ENCODE data around the gene LRPPRC.

GRCh38 chr2:43872151-43872550 lies 123.6 kb downstream of the LRPPRC start:
- no peak for TF ChIP-seq USF2 (IDR thresholded peaks at IDR 0.05; ENCODE audit: borderline replicate concordance, low read depth, low read length)
- no peak for TF ChIP-seq POLR2AphosphoS5 (IDR thresholded peaks at IDR 0.05; ENCODE audit: low read depth, low read length)
- TF ChIP-seq CTCF (IDR thresholded peaks at IDR 0.05), result no peak
- no peak for TF ChIP-seq EZH2phosphoT487 (IDR thresholded peaks at IDR 0.05; ENCODE audit: borderline replicate concordance, low read depth)
- TF ChIP-seq TAF1 (IDR thresholded peaks at IDR 0.05; ENCODE audit: borderline replicate concordance, low read depth, low read length), result no peak
- no peak for TF ChIP-seq RCOR1 (IDR thresholded peaks at IDR 0.05; ENCODE audit: low read length)
- no peak for TF ChIP-seq NFIC (IDR thresholded peaks at IDR 0.05; ENCODE audit: borderline replicate concordance)
- TF ChIP-seq GABPA (IDR thresholded peaks at IDR 0.05; ENCODE audit: low read depth), result no peak
- no peak for TF ChIP-seq MXI1 (IDR thresholded peaks at IDR 0.05; ENCODE audit: low read depth, low read length)
- no peak for TF ChIP-seq YY1 (IDR thresholded peaks at IDR 0.05; ENCODE audit: low read depth)
- TF ChIP-seq TEAD4 (IDR thresholded peaks at IDR 0.05; ENCODE audit: borderline replicate concordance, insufficient read depth), result no peak

Measured in SK-N-SH (cell line).